ENCODE results near the gene IL20. TPM values are rescaled to one million over a fixed set of nuclear protein-coding genes. Genes with fewer than 3 reads are reported as not detected.

Gene IL20
- total RNA-seq, 4 donors from 2014 or later, result not detected

DNA sequence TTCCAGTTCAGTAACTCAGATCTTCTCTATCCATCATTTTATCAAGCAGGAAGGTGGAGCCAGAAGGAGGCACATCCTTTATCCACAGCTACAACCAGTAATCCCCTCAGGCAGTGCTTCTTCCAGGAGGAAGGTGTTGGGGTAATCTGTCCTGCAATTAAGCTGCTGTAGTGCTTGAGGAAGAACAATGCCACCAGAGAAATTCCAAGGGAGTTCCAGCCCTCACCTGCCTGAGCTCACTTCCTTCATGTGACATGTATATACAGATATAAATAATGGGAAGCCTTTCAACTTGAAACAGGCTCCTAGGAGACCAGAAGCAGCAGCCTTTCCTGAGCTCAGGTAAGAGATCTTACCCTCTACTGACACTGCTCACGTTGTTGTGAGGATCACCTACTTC, 2.2 kb upstream of the IL20 start:
- H3K27me3 ChIP-seq, result no peaks in the 10 kb centered on the region
- TF ChIP-seq POLR2A (IDR thresholded peaks at IDR 0.05), result no peak
- no peak for TF ChIP-seq CTCF (IDR thresholded peaks at IDR 0.05)
- no peaks in the 10 kb centered on the region for H3K9me3 ChIP-seq
- WGBS, 2 donors, result 58 to 68% methylated on average over 1 of the region's 1 CpG
- no peak for DNase-seq
- no peaks in the 10 kb centered on the region for H3K36me3 ChIP-seq
- intact Hi-C loops (cut with DNase I), result loop anchor here (5.0 kb wide), 1 partner anchor 49 kb away; no protein-coding TSS in a partner anchor
- H3K4me1 ChIP-seq, result peaks cover 0 to 4% of the 10 kb centered on the region in 2 donors
- no peak overlapping the region for H3K27ac ChIP-seq
- no peak overlapping the region for H3K4me3 ChIP-seq (replicated peaks in 1 of 3)

GRCh38 chr1:206866062-206866461, 639 bp downstream of the IL20 start:
- intact Hi-C loops (cut with DNase I), result no loop called here
- no peak for DNase-seq
- peaks cover 10 to 21% of the 10 kb centered on the region in 2 donors for H3K4me1 ChIP-seq

DNA sequence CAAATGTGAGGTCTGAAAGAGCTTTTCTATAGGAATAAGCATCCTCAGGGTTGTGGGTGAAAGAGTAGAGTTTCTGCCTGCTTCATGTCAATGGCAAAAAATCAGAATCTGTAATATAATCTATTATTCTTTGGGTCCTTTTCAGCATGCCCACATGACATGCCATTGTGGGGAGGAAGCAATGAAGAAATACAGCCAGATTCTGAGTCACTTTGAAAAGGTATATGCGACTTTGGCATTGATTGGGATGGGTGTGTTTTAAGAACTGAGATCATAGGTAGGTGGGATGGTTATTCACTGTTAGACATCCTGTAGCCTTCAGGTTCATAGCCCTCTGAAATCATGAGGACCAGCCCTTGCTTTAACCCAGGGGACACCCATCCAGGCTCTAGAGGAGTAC, 1.8 kb downstream of the IL20 start:
- no peak for DNase-seq
- Histone ChIP-seq H3K27me3 (no peaks in the 10 kb centered on the region), H3K36me3 (no peaks in the 10 kb centered on the region), H3K4me3 (replicated peaks in 1 of 3) (no peak overlapping the region), H3K9me3 (no peaks in the 10 kb centered on the region), H3K4me1 (peaks cover 10 to 21% of the 10 kb centered on the region in 2 donors), H3K27ac (no peak overlapping the region)
- no peak for TF ChIP-seq POLR2A (IDR thresholded peaks at IDR 0.05)
- no peak for TF ChIP-seq CTCF (IDR thresholded peaks at IDR 0.05)
- intact Hi-C loops (cut with DNase I), result no loop called here
- 91 to 100% methylated on average over 1 of the region's 1 CpG for WGBS, 2 donors

More at GRCh38 chr1:206866062-206866461, 639 bp downstream of the IL20 start:
- WGBS, 2 donors, result 74 to 75% methylated on average over 2 of the region's 2 CpGs
- Histone ChIP-seq H3K27me3 (no peaks in the 10 kb centered on the region), H3K27ac (no peak overlapping the region), H3K9me3 (no peaks in the 10 kb centered on the region), H3K36me3 (no peaks in the 10 kb centered on the region), H3K4me3 (replicated peaks in 1 of 3) (no peak overlapping the region)
- TF ChIP-seq POLR2A (IDR thresholded peaks at IDR 0.05) (no peak), CTCF (IDR thresholded peaks at IDR 0.05) (no peak)

- TF ChIP-seq CTCF (IDR thresholded peaks at IDR 0.05) (no peak), POLR2A (IDR thresholded peaks at IDR 0.05) (no peak)
- no peaks in the 10 kb centered on the region for H3K27me3 ChIP-seq
- intact Hi-C loops (cut with DNase I), result no loop called here
Measured at GRCh38 chr1:206867716-206868115, 2.3 kb downstream of the IL20 start.

GRCh38 chr1:206868264-206868663, 2.8 kb downstream of the IL20 start:
- Histone ChIP-seq H3K9me3 (no peaks in the 10 kb centered on the region), H3K4me3 (replicated peaks in 1 of 3) (no peak overlapping the region), H3K27ac (no peak overlapping the region), H3K36me3 (no peaks in the 10 kb centered on the region), H3K4me1 (peaks cover 10 to 21% of the 10 kb centered on the region in 2 donors), H3K27me3 (no peaks in the 10 kb centered on the region)
- no peak for DNase-seq
- intact Hi-C loops (cut with DNase I), result no loop called here
- WGBS, 2 donors, result 67 to 71% methylated on average over 1 of the region's 1 CpG
- TF ChIP-seq CTCF (IDR thresholded peaks at IDR 0.05), result no peak
- no peak for TF ChIP-seq POLR2A (IDR thresholded peaks at IDR 0.05)

More at GRCh38 chr1:206867716-206868115, 2.3 kb downstream of the IL20 start:
- DNase-seq, result no peak
- H3K36me3 ChIP-seq, result no peaks in the 10 kb centered on the region
- H3K27ac ChIP-seq, result no peak overlapping the region
- H3K4me1 ChIP-seq, result peaks cover 10 to 21% of the 10 kb centered on the region in 2 donors
- H3K4me3 ChIP-seq (replicated peaks in 1 of 3), result no peak overlapping the region
- no peaks in the 10 kb centered on the region for H3K9me3 ChIP-seq
